GM19099 (cell line): ENCODE measurements around the gene ZRANB1.

Source experiments
- POLR2A ChIP-seq: IDR thresholded peaks from 3 replicates; pipeline ENCODE4 v1.6.1; 2011; ENCODE audit warnings: low read depth; ENCODE audit not compliant: insufficient read length; ENCODE audit errors: extremely low read depth

The ZRANB1 gene

GRCh38 chr10:125034675-125035074 is 92.8 kb downstream of the ZRANB1 start:
- TF ChIP-seq POLR2A, result no peak

GRCh38 chr10:125035136-125035535 is 93.2 kb downstream of the ZRANB1 start:
- TF ChIP-seq POLR2A, result no peak

- no peak for TF ChIP-seq POLR2A
Measured at GRCh38 chr10:125035588-125036295, 93.8 kb downstream of the ZRANB1 start.

GRCh38 chr10:125037145-125037877 is 95.4 kb downstream of the ZRANB1 start:
- no peak for TF ChIP-seq POLR2A
